K562 (cell line): ENCODE results near the gene CNPY2. TPM values are rescaled to one million over a fixed set of nuclear protein-coding genes. Genes with fewer than 3 reads are reported as not detected.

ENCODE experiments used
- CREB1 ChIP-seq, 2 experiments: sonication (generic) in 1 of 2; formaldehyde crosslinking in 1 of 2; IDR thresholded peaks; 2 replicates each; pipeline versions ENCODE4 v1.6.1 to v1.8.0; 2012 to 2022; ENCODE audit warnings: inconsistent platforms in 1 of 2, mild to moderate bottlenecking in 1 of 2, missing genetic modification reagents in 1 of 2, moderate library complexity in 1 of 2
- FOXJ2 ChIP-seq: fragments of 200-800 bp; sonication (Bioruptor generic); IDR thresholded peaks from 2 replicates; pipeline ENCODE4 v1.6.1; 2016; ENCODE audit warnings: missing genetic modification characterization, missing compliant biosample characterization
- NFRKB ChIP-seq: fragments of 450-650 bp; IDR thresholded peaks from 2 replicates; pipeline ENCODE4 v1.6.1; 2016; ENCODE audit warnings: low read depth
- OTX1 ChIP-seq: fragments of 450-650 bp; formaldehyde crosslinking; IDR thresholded peaks from 2 replicates; pipeline ENCODE4 v1.4.0; 2022; ENCODE audit warnings: mild to moderate bottlenecking
- polyA plus RNA-seq, 8 experiments: library from polyadenylated mRNA; depleted of rRNA in 4 of 8; stranded (reverse) in 5 of 8; unstranded in 3 of 8; fragments of >200 nt; fragmentation: Nextera tagmentation in 2 of 8; fragmentation: Illumina TruSeq in 1 of 8; extraction: Ambion mirVana in 2 of 8; extraction: Trizol in 1 of 8; gene quantifications; 2 replicates each; pipeline versions ENCODE4 v1.2.1 to v1.2.3, GENCODE V29; 2011 to 2014; ENCODE audit warnings: inconsistent platforms in 1 of 8, missing spikeins in 1 of 8
- total RNA-seq, 7 experiments: library from RNA; depleted of rRNA in 6 of 7; stranded (reverse); fragments of >200 nt in 6 of 7; fragmentation: Illumina TruSeq in 2 of 7; extraction: Trizol in 2 of 7; gene quantifications; 2 replicates each; pipeline versions ENCODE4 v1.2.1 to v1.2.3, GENCODE V29; 2011 to 2021; ENCODE audit warnings: low replicate concordance in 1 of 7
- TF ChIP-seq, protein P1 (sequence below), 2 experiments: IDR thresholded peaks in 1 of 2; conservative IDR thresholded peaks in 1 of 2; 2 replicates each; pipeline ENCODE4 v1.6.1; 2016; ENCODE audit warnings: low read depth in 2 of 2, mild to moderate bottlenecking in 1 of 2, missing compliant biosample characterization in 1 of 2, missing genetic modification characterization in 1 of 2, moderate library complexity in 1 of 2
- TF ChIP-seq, protein P2 (sequence below): fragments of 250-450 bp; sonication (Bioruptor Pico); IDR thresholded peaks from 2 replicates; pipeline ENCODE4 v1.5.0; 2021; ENCODE audit warnings: mild to moderate bottlenecking, borderline replicate concordance
- TF ChIP-seq, protein P3 (sequence below): fragments of 450-650 bp; conservative IDR thresholded peaks from 2 replicates; pipeline ENCODE4 v1.6.1; 2016; ENCODE audit warnings: missing genetic modification characterization, low read depth, mild to moderate bottlenecking, missing compliant biosample characterization, moderate library complexity
- TF ChIP-seq, protein P4 (sequence below): sonication (generic); formaldehyde crosslinking; IDR thresholded peaks from 2 replicates; pipeline ENCODE4 v1.8.1; 2023; ENCODE audit warnings: missing genetic modification reagents, mild to moderate bottlenecking, borderline replicate concordance
- TF ChIP-seq, protein P5 (sequence below): fragments of 450-650 bp; IDR thresholded peaks from 2 replicates; pipeline ENCODE4 v1.6.1; 2016; ENCODE audit warnings: borderline replicate concordance

The CNPY2 gene
- total and polyA plus RNA-seq, 9 of the 15 experiments (the other 6 are each of a cell fraction or from before 2014, with no cell fraction given), result 33.8 to 190 (median 138) TPM

DNA sequence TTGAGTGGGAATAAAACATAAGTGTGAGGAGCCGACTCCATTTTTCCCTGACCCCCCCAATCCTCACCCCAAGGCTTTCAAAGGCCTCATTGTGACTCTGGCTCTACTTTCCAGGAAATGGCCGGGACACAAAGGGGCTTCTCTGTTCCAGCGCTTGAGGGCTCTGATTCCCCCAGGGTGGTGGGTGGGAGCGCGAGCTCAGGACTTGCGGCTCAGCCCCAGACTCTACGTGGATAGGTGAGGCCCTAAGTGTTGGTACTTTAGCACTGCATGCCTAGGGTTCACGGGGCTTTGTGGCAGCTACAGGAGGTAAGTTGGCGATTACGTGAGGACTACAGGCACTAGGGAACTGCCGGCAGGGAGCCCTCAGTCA lies 553 bp downstream of the CNPY2 start (continued):
- TF ChIP-seq, protein P1, sequence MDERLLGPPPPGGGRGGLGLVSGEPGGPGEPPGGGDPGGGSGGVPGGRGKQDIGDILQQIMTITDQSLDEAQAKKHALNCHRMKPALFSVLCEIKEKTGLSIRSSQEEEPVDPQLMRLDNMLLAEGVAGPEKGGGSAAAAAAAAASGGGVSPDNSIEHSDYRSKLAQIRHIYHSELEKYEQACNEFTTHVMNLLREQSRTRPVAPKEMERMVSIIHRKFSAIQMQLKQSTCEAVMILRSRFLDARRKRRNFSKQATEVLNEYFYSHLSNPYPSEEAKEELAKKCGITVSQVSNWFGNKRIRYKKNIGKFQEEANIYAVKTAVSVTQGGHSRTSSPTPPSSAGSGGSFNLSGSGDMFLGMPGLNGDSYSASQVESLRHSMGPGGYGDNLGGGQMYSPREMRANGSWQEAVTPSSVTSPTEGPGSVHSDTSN (CRISPR knock-in tag; IDR thresholded peaks at IDR 0.05; ENCODE audit: low read depth), result no peak
- TF ChIP-seq, protein P1 (tag; conservative IDR thresholded peaks at IDR 0.05; ENCODE audit: low read depth), result no peak
- TF ChIP-seq NFRKB (no peak), OTX1 (no peak), CREB1 (IDR thresholded peaks at IDR 0.05) (no peak), CREB1 (CRISPR knock-in tag; IDR thresholded peaks at IDR 0.05) (0 out of 2 replicates have a peak, but pooled peaks have one; percentile 21), FOXJ2 (tag) (no peak)
- TF ChIP-seq, protein P2, sequence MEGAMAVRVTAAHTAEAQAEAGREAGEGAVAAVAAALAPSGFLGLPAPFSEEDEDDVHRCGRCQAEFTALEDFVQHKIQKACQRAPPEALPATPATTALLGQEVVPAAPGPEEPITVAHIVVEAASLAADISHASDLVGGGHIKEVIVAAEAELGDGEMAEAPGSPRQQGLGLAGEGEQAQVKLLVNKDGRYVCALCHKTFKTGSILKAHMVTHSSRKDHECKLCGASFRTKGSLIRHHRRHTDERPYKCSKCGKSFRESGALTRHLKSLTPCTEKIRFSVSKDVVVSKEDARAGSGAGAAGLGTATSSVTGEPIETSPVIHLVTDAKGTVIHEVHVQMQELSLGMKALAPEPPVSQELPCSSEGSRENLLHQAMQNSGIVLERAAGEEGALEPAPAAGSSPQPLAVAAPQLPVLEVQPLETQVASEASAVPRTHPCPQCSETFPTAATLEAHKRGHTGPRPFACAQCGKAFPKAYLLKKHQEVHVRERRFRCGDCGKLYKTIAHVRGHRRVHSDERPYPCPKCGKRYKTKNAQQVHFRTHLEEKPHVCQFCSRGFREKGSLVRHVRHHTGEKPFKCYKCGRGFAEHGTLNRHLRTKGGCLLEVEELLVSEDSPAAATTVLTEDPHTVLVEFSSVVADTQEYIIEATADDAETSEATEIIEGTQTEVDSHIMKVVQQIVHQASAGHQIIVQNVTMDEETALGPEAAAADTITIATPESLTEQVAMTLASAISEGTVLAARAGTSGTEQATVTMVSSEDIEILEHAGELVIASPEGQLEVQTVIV, result no peak
- TF ChIP-seq, protein P3, sequence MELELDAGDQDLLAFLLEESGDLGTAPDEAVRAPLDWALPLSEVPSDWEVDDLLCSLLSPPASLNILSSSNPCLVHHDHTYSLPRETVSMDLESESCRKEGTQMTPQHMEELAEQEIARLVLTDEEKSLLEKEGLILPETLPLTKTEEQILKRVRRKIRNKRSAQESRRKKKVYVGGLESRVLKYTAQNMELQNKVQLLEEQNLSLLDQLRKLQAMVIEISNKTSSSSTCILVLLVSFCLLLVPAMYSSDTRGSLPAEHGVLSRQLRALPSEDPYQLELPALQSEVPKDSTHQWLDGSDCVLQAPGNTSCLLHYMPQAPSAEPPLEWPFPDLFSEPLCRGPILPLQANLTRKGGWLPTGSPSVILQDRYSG (tag), result no peak
- TF ChIP-seq, protein P4, sequence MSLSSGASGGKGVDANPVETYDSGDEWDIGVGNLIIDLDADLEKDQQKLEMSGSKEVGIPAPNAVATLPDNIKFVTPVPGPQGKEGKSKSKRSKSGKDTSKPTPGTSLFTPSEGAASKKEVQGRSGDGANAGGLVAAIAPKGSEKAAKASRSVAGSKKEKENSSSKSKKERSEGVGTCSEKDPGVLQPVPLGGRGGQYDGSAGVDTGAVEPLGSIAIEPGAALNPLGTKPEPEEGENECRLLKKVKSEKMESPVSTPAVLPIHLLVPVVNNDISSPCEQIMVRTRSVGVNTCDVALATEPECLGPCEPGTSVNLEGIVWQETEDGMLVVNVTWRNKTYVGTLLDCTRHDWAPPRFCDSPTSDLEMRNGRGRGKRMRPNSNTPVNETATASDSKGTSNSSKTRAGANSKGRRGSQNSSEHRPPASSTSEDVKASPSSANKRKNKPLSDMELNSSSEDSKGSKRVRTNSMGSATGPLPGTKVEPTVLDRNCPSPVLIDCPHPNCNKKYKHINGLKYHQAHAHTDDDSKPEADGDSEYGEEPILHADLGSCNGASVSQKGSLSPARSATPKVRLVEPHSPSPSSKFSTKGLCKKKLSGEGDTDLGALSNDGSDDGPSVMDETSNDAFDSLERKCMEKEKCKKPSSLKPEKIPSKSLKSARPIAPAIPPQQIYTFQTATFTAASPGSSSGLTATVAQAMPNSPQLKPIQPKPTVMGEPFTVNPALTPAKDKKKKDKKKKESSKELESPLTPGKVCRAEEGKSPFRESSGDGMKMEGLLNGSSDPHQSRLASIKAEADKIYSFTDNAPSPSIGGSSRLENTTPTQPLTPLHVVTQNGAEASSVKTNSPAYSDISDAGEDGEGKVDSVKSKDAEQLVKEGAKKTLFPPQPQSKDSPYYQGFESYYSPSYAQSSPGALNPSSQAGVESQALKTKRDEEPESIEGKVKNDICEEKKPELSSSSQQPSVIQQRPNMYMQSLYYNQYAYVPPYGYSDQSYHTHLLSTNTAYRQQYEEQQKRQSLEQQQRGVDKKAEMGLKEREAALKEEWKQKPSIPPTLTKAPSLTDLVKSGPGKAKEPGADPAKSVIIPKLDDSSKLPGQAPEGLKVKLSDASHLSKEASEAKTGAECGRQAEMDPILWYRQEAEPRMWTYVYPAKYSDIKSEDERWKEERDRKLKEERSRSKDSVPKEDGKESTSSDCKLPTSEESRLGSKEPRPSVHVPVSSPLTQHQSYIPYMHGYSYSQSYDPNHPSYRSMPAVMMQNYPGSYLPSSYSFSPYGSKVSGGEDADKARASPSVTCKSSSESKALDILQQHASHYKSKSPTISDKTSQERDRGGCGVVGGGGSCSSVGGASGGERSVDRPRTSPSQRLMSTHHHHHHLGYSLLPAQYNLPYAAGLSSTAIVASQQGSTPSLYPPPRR (CRISPR knock-in tag), result no peak
- TF ChIP-seq, protein P5, sequence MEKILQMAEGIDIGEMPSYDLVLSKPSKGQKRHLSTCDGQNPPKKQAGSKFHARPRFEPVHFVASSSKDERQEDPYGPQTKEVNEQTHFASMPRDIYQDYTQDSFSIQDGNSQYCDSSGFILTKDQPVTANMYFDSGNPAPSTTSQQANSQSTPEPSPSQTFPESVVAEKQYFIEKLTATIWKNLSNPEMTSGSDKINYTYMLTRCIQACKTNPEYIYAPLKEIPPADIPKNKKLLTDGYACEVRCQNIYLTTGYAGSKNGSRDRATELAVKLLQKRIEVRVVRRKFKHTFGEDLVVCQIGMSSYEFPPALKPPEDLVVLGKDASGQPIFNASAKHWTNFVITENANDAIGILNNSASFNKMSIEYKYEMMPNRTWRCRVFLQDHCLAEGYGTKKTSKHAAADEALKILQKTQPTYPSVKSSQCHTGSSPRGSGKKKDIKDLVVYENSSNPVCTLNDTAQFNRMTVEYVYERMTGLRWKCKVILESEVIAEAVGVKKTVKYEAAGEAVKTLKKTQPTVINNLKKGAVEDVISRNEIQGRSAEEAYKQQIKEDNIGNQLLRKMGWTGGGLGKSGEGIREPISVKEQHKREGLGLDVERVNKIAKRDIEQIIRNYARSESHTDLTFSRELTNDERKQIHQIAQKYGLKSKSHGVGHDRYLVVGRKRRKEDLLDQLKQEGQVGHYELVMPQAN, result no peak
